Endometrial microvascular endothelial cells (primary cell): ENCODE measurements around the gene NOVA2. TPM values are rescaled to one million over a fixed set of nuclear protein-coding genes. Genes with fewer than 3 reads are reported as not detected.

Source experiments
- total RNA-seq: library from RNA; depleted of rRNA; stranded (reverse); fragments of >200 nt; gene quantifications from one replicate; pipeline ENCODE4 v1.2.3, GENCODE V29; 2015; ENCODE audit errors: inconsistent ontology term

The NOVA2 gene
- total RNA-seq, 1 donor from 2014 or later: 8.8 TPM

Other genes with a start within 250 kb of the NOVA2 start
- gene FBXO46, start 243.0 kb downstream of the NOVA2 start, total RNA-seq: 10.7 TPM
- gene MEIOSIN, start 240.4 kb downstream of the NOVA2 start, total RNA-seq: not detected
- 6.8 TPM for gene SIX5, start 204.6 kb downstream of the NOVA2 start, total RNA-seq
- 8.6 TPM for gene DMPK, start 191.4 kb downstream of the NOVA2 start, total RNA-seq
- 40.3 TPM for gene DMWD, start 181.0 kb downstream of the NOVA2 start, total RNA-seq
- not detected for gene RSPH6A, start 158.6 kb downstream of the NOVA2 start, total RNA-seq
- 44.8 TPM for gene SYMPK, start 110.7 kb downstream of the NOVA2 start, total RNA-seq
- gene FOXA3, start 109.5 kb downstream of the NOVA2 start, total RNA-seq: not detected
- gene IRF2BP1, start 87.7 kb downstream of the NOVA2 start, total RNA-seq: 13.6 TPM
- gene MYPOP, start 71.3 kb downstream of the NOVA2 start, total RNA-seq: 0.84 TPM
- gene NANOS2, start 59.1 kb downstream of the NOVA2 start, total RNA-seq: not detected
- gene CCDC61, start 21.6 kb upstream of the NOVA2 start, total RNA-seq: 4.9 TPM
- gene PGLYRP1, start 49.2 kb upstream of the NOVA2 start, total RNA-seq: not detected
- not detected for gene IGFL4, start 67.1 kb upstream of the NOVA2 start, total RNA-seq
- not detected for gene IGFL3, start 150.8 kb upstream of the NOVA2 start, total RNA-seq
- gene IGFL2, start 174.4 kb upstream of the NOVA2 start, total RNA-seq: not detected